ENCODE data around the gene FBN2.
"Not testable (repeated sequence)": the region's sequence is repeated elsewhere in the genome, so short reads cannot be mapped to it uniquely, and the experiment has no call there.

Gene FBN2

DNA sequence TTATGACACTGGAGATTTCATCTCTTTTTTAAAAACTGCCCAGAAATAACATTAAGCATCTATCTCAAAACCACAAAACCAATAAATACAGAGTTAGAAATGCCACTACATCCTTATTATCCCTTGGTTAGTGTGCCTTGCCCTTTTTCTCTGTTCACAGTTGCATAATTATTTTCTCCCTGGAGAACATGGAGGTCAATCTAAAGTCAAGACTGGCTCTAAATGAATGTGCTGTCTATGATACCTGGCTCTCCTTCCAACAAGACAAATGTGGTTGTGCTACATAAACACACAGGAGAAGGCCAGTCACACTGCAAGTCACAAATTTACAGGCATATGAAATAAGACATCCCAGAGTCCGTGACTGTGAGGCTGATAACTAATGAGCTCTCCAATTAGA, 2.8 kb downstream of the FBN2 start:
- DNase-seq (ENCODE audit: low read depth in 1 of 2, low spot score in 1 of 2): no peak

DNA sequence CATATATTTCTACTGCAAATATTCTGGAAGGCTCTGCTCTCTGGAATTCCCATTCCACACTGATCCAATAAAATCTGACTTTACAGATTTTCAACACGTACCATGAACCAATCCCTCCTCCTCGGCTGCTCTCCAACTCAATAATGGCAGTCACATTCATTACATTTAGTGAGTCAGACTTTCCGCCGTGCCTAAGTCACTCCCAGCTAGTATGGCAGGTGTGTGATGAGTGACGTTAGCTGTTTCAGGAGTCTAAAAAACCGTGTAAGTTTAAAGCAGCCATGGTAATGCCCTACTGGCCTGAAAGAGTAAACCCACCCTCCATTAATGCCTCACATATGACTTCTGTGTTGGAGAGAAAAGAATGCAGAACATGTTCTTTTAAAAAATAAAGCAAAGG, 3.3 kb downstream of the FBN2 start:
- no peak for DNase-seq (ENCODE audit: low read depth in 1 of 2, low spot score in 1 of 2)

DNA sequence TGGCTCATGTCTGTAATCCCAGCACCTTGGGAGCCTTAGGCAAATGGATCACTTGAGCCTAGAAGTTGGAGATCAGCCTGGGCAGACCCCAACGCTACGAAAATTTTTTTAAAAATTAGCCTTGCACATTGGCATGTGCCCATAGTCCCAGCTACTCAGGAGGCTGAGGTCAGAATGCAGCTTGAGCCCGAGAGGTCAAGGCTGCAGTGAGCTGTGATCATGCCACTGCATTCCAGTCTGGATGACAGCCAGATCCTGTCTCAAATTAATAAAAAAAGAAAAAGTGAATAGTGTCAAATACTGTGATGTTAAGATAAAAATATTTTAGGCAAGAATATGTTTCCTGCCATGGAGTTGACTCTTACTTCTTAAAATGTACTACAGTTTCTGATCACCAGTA, 5.3 kb downstream of the FBN2 start:
- DNase-seq (ENCODE audit: low read depth in 1 of 2, low spot score in 1 of 2): no peak

DNA sequence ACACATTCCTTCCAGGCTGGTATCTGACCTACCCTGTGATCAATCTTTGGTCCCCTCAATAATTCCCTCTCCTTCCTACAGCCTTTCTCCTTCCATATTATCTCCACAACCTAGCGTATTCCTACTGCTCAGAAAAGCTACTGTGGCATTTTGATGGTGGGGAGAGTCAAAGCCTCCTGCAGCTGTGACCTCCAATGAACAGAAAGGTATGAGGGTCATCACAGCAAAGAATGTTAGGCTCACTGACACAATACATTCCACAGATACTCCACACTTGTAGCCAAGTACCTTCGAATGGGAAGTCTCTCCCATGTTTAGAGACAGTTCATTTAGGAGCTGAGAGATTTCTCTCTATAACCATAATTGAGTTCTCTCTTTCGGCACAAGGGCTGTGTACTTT, 5.9 kb downstream of the FBN2 start:
- no peak for DNase-seq (ENCODE audit: low read depth in 1 of 2, low spot score in 1 of 2)

DNA sequence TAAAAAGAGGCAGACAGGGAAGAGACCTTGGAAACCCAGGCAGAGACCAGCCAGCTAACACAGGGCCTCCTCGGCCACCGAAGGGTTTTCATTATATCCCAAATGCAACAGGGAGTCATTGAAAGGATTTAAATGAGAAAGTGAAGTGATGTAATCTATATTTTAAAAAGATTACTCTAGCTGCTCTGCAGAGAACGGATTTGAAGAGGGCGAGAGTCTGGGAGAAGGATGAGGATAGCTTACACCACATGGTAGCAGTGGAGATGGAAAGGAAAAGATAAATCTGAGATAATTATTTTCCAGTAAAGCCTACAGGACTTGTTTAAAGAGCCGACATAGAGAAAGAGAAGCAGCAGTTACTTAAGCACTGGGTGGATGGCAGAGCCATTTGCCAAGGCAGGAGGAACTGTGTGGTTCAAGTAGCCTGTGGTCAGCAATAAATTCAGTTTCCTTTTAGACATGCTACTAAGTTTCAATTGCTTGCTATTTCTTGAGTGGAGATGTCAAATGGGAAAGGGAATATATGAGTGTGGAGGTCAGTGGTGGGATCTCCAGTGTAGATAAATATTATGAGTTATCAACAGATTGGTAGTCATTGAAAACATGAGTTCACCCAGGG, 9.3 kb downstream of the FBN2 start:
- DNase-seq (ENCODE audit: low read depth in 1 of 2, low spot score in 1 of 2): no peak

DNA sequence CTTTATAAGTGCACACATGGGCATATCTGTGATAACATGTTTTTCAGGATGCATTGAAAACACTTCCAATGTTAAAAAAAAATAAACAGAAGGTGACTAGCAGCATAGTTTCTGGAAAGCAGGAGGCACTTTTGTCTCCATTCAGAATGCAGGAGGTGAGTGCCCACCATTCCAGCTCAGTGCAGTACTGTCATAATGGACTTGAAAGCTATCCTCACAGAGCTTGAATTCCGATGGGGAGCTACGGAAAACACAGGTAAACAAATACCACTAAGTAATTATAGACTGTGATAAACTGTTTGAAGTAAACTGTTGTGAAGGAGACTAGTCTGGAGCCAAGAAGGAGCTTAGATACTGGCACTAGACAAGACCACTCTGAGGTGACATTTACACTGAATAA, 9.9 kb downstream of the FBN2 start:
- DNase-seq (ENCODE audit: low read depth in 1 of 2, low spot score in 1 of 2): no peak

DNA sequence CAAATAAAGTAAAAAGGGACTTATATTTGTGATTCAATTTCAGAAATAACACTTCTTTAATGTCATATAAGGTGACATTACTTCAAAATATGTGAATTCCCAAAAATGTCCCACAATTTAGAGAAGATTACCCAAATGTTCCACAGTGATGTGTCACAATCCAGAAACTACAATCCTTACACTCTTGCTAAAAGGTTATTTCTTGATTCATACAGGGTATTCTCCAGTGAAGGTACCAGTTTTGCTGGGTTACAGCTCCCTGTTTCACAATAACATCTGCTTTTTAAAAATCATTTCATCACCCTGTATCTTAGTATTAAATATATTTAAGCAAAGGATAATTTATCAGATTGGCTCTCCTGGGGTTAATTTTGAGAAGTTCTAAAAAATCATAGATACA, 11.0 kb downstream of the FBN2 start:
- no peak for DNase-seq (ENCODE audit: low read depth in 1 of 2, low spot score in 1 of 2)

DNA sequence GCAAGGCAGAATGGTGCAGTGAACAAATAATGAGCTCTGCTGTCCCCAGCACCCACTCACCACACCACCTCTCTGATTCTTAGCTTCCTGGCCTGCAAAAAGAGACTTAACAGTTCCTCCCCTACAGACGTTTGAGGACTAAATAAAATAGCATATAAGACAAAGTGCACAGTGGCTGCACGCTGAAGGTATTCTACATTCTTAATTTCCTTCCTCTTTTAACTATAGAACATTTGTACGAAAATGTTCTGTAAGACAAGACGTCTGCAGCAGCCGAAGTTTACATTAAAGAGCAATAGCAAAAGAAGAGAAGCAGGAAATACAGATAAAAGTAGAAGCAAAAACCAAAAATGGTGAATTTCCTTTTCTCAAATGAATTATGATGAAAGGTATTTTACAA, 15.7 kb downstream of the FBN2 start:
- DNase-seq (ENCODE audit: low read depth in 1 of 2, low spot score in 1 of 2): no peak

DNA sequence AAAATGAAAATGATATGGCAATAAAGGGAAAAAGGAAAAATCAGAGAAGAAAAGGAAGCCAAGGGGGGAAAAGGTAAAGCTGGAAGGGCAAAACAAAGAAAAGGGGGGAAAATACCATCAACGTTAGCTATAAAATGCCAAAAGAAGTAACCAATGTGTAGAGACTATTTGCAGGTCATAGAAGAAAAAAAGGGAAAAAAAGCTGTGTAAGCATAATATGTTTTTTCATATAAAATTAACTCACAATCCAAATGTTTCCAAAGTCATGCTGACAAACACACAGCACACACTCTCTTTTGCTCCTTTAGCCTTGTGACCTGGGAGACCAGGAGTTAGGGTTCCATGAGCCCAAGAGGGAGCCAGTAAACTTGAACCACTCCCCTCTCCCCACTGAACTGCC, 18.2 kb downstream of the FBN2 start:
- no peak for DNase-seq (ENCODE audit: low read depth in 1 of 2, low spot score in 1 of 2)

DNA sequence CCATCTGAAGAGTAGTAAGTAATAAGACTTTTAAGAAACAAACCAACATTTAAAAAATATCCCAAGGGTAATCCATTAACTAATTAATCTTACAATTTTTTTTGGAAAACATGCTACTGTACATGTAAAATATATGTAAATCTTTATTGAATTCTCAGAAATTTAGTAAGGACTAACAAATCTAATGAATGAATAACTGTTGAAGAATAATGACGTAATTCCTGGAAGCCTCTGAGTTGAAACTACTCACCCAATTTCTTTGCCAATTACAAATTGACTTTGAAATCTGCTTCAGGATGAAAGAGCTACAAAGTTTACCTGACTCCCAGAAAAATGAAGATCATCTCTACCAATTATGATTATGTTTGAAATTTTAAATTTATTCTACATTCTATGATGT, 21.1 kb downstream of the FBN2 start:
- DNase-seq (ENCODE audit: low read depth in 1 of 2, low spot score in 1 of 2): no peak

DNA sequence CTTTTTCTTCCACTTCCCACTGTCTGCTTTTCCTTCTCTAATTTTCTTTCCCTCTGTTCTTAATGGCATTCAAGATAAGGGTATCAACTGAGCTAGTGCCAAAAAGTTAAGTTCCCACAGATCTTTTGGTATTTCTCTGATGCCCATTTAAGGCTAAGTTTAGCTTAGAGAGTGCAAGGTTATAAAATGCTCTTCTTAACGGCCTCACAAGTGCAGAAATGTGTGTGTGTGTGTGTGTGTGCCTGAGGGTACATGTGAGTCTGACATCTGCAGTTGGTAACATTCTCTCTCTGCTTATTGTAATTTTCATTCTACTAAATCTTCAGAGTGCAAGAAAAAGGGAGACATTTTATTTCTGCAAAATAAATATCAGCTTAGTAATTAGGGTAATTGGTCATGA, 24.2 kb downstream of the FBN2 start:
- no peak for DNase-seq (ENCODE audit: low read depth in 1 of 2, low spot score in 1 of 2)

DNA sequence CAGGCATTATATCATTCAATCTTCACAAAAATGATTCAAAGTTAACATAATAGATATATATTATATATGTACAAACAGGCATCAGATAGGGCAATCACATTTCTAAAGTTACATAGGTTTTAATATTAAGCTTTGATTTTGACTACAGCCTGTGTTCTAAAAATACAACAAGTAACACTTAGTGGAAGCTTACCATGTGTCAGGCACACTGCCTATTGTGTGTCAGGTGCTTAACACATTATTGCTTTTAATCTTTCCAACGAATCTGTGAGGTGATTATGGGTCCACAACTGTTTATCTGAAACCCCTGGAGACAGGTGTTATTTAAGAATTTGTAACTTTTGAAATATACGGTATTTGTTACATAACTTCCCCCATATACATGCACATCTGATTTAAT, 25.2 kb downstream of the FBN2 start:
- DNase-seq (ENCODE audit: low read depth in 1 of 2, low spot score in 1 of 2): no peak

DNA sequence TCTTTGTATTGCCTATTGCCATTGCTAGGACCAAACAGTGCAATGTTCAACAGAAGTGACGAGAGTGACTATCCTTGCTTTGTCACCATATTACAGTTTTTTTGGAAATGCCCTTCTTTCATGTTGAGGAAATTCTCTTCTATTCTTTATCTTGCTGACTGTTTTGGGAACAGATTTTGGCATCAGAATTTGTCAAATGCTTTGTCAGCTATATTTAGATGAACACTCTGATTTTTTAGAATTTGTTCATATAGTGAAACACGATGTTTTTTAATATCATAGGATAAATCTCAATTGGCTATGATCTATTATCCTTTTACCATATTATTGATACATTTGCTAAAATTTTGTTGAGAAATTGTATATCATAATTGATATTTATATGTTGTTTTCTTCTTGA, 31.4 kb downstream of the FBN2 start:
- no peak for DNase-seq (ENCODE audit: low read depth in 1 of 2, low spot score in 1 of 2)

DNA sequence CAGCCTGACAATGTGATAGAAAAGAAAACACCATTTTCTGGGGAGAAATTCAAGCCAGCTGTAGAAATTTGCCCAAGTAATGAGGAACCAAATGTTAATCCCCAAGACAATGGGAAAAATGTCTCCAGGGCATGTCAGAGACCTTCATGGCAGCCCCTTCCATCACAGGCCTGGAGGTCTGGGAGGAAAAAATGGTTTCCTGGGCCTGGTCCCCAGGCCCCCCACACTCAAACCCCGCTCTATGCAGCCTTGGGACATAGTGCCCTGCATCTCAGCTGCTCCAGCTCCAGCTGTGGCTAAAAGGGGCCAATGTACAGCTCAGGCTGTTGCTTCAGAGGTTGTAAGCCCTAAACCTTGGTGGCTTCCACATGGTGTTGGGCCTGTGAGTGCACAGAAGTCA, 34.3 kb downstream of the FBN2 start:
- not testable (repeated sequence) for DNase-seq (ENCODE audit: low read depth in 1 of 2, low spot score in 1 of 2)

DNA sequence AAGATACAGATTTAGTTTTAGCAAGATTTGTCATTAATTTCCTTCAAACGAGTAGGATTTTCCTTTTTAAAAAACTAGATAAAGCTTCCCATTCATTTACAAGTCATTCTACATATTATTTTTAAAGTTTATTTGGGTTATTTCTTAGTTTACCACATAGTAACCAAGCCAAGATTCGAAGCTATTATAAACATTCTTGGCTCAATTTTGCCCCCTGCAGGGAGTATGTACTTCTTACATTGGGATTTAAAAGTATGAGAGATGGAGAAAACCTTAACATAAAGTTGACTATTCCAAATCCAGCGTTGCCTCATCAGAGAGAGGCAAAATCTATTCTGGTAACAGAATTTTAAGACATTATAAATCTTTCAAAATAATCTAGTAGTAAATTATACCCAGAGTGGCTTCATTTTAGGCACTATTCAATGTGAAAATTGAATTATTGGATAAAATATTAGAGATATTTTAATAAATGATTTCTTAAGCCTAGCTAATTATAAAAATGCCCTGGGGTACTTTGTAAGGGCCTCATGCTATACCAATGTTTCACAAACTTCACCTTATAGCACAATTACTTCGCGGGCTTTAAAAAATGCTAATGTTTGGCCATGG, 39.1 kb downstream of the FBN2 start:
- DNase-seq (ENCODE audit: low read depth in 1 of 2, low spot score in 1 of 2): no peak

DNA sequence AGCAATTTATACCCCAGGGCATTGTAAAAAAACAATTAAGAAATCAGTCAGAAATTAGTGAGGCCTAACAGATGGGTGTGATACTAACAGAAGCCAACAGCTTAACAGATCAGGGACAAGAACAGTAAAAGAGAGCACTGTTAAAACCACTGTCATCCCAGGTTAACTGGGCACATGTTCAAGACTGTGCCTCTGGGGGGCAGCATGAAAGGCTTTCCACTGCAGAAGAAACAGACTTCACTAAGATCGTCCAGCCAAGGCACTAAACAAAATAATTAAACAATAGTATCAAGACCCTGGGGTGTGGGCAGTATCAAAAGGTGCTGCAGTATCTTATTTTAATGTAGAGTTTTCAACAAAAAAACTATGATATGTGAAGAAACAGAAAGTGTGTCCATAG, 43.5 kb downstream of the FBN2 start:
- DNase-seq (ENCODE audit: low read depth in 1 of 2, low spot score in 1 of 2): no peak

DNA sequence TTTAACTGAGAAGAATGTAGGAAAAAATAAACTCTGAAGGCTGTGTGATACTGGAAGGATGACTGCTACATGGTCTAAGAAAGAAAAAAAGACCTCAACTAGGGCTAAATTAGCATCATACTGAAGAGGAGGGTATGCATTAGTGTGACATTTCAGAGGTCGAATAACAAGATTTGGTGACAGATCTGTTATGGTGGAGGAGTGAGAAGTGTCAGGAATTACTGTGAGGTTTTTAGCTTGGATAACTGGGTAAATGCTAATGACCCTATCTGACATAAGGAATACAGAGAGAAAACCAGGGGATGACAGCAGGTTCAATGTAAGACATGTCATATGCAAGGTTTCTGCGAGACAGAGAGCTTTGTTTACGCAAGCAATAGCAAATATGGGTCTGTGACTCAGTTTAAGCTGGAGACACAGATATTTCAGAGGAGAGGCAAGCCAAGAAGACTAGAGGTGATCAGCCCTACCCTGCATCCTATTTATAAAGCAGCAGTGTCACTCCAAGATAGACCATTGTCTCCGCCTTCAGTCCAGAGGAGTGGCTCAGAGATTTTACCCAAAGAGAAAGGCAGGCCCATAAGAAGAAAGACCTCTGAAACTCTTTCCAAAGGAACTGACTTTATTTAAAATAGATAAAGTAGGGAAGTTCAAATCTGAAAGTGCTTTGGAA, 44.3 kb downstream of the FBN2 start:
- DNase-seq (ENCODE audit: low read depth in 1 of 2, low spot score in 1 of 2): no peak

DNA sequence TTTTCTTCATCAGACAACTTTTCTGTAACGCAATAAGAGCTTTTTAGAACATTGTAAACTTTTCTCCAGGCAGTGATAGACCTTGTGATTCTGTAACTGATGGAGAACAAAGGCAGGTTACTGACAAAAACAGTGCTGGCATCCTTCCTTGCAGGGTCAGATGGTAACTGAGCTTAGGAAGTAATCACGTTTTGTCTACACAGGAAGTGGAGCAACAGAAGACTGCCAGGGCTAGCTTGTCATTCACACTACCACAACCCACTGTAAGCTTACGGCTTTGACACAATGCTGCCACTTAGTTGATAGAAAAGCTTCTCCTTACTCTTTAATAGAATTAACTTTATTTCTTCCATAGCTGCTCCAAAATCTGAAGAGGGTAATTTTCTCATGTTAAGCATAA, 46.8 kb downstream of the FBN2 start:
- no peak for DNase-seq (ENCODE audit: low read depth in 1 of 2, low spot score in 1 of 2)

DNA sequence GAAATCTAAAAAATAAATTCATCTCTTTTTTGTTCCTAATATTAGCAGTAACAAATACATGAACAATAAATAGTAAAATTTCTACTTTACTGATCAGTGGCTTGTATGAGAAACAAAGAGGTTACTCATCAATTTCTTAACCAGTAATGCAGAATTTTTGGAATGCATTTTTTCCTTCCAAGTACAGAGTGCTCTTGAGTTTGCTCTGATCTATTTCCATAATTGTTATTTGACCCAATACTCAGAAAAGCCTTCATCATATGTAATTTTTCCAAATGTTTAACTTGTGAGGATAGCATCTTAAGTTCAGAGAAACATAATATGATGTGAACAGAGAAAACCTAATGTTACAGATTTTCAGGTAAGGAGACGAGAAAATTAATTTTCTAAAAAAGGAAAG, 47.3 kb downstream of the FBN2 start:
- DNase-seq (ENCODE audit: low read depth in 1 of 2, low spot score in 1 of 2): no peak

DNA sequence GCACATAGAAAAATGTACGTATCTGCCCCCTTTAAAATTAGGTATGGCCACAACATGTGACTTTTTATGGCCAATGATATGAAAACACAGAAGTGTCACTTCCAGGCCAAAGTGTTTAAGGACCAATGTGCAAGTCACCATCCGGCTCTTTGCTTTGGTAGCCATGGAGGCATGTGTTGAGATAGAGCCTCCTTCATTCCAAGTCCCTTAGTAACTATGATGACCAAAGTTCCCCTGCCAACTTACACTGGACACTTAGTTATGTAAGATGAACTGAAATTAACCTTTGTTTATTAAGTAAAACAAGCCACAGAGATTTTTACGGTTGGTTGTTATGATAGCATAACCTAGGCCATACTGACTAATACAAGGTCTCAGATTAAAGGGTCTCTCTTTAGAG, 51.0 kb downstream of the FBN2 start:
- DNase-seq (ENCODE audit: low read depth in 1 of 2, low spot score in 1 of 2): no peak

DNA sequence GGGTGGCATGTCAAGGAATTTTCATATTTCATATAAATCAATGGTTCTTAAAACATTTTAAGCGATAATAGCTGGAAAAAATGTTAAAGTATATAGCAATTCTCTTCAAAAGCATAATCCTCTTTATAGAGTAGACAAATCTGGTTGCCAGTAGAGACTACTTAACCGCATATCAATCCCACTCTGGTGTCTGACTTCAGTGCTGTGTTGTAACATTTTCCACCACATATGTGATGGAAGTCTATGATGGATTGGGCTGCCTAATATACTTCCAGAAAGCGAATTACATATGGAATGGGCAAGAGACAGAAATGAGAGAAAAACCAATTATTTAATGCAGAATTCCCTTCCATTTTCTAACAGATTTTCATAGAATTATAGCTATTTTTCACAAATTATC, 54.3 kb downstream of the FBN2 start:
- DNase-seq (ENCODE audit: low read depth in 1 of 2, low spot score in 1 of 2): no peak

DNA sequence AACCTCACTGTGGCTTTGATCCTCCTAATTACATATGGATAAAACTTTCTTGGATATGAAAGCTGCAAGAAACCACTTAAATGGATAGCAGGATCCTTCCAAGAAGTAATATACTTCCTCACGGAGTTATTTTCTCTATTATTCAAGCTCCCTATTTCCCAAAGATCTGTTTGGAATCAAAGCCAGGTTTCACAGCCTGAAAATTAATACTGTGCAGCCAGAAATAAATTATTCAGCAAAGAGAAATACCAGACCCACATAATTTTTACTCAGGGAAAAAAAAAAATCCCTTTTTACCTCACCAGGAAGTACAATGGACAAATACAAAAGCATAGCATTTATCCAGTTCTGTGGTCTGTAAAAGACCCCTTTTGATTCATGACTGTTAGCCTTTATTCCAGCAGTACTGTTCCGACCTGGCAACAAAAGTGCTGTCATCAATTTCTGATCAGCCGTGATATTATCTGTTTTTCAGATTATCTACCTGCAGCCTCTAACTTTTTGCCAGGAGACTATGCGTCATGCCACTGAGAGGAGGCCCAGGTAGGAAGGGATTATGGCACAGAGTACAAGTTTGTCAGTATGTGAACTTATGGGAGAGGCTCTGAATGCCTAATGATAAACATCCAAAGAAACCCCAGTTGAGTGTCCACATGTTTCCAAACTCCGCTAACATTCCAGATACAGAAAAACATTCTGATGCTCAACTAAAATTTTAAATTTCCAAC, 57.0 kb downstream of the FBN2 start:
- no peak for DNase-seq (ENCODE audit: low read depth in 1 of 2, low spot score in 1 of 2)
